Suppressor macrophage treated with lipopolysaccharide for 4 hours (primary cell): Measurements from ENCODE around the gene NUB1.

ENCODE experiments used
- DNase-seq: peaks from one replicate; pipeline ENCODE4 v3.0.0-alpha.2; 2020

Gene NUB1

DNA sequence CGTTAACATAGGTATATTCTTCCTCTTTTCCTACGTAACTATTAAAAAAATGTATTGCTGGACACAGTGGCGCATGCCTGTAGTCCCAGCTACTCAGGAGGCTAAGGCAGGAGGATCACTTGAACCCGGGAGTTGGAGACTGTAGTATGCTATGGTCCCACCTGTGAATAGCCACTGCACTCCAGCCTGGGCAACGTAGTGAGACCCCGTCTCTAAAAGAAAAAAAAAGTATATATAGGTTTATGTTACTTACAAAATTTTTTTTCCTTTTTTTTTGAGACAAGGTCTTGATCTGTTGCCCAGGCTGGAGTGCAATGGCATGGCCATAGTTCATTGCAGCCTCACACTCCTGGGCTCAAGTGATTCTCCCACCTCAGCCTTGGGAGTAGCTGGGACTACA, 5.6 kb downstream of the NUB1 start:
- DNase-seq = no peak

DNA sequence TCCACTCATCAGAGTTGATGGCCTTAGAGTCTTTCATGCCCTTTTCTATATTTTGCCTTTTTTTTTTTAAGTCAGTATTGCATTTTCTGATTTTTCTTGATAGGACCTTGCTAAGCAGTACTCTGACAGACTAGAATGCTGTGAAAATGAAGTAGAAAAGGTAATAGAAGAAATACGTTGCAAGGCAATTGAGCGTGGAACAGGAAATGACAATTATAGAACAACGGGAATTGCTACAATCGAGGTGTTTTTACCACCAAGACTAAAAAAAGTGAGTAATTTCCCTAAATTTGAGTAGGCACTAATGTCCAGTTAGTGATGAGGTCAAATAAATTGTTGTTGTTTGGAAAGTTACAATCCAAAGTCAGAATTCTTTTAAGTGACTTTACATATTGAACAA, 7.4 kb downstream of the NUB1 start:
- no peak for DNase-seq

DNA sequence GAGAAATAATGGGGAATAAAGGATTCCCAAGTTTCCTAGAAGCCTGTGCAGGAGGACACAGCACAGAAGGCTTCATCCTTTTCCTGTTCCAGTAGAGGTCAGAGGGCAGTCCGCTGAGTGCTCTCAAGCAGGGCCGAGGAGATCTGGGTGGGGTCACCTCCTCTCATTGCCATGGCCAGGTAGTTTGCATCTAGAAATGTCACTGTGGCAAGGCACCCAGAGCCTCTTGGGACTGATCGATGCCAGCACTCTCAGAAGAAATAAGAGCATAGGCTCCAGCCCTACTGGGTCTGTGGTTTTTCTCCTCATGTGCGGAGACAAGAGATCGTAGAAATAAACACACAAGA, 7.9 kb downstream of the NUB1 start:
- DNase-seq = no peak

DNA sequence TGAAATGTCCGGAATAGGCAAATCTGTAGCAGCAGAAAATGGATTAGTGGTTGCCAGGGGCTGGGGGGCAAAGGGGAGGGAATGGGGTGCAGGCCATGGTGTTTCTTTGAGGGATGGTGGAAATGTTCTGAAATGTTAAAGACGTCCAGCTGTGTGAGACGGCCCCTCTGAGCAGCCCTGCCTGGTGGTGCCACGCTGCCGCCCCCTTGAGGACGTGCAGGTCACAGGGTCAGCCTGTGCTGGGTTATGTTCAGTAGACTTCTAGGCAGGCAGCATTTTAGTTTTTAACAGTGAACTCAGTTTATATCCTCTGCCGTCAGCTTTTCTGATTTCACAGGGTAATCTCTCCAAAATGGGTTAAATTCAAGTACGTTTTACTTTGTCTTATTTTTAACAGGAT, 9.4 kb downstream of the NUB1 start:
- DNase-seq = peak; percentile 50

DNA sequence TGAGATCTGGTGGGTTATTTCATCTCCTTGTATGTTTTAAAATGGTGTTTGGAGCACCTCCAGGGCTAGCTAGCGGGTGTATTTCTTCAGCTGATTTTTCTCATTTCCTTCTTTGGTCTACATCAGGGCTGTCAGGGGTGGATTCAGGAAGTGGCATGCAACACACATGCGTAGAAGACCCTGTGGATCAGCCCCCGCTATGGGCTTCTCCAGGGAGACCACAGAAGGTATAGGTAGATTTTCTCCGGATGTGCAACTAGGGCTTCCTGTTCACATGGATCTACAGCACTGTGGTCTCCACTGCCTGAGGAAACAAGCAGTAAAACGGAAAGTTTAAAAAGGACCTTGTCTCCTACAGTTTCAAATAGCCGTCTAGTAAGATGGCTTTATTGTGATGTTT, 10.4 kb downstream of the NUB1 start:
- peak; percentile 62 for DNase-seq

DNA sequence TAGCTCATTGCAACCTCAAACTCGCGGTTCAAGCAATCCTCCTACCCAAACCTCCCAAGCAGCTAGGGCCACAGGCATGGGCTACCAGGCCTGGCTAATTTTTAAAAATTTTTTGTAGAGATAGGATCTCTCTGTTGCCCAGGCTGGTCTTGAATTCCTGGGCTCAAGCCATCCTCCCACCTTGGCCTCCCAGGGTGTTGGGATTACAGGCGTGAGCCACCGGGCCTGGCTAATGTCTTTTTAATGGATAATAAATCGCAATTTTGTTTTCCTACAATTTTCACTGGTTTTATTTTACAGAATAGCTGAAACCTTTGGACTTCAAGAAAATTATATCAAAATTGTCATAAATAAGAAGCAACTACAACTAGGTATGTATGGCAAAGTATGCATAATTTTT, 10.9 kb downstream of the NUB1 start:
- no peak for DNase-seq

DNA sequence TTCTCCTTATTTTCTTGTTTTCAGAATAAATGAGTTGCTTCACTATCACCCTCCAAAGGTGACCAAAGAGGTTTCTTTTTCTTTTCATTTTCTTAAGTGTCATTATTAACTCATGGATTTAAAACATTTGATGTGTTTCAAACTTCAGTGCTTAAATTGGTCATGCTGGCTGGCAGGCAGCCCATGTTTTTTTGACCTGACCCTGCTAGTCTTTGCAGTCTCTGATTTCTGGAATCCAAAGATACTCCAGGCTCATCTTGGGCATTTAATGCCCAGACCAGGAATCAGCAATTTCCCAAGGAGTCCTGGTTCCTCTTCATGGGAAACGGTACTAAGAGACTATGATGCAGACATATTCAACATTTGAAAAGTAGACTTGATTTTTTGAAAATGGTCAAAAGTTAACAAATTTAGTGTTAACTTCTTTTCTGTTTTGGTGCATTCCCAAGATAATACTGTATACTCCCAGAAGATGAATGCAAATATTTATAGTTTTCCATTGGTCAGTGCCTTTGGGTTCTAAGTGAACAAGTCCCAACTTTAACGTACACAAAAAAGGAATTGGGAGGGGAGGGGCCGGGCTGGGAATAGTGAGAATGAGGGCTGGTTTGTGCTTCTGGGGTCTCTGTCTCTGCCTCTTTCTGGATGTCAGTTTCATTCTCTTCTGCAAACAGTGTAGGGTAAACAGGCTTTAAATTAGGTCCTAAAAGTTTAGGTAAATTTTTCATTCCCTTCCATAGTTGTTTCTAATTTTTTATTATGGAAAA, 19.8 kb downstream of the NUB1 start:
- DNase-seq = no peak

DNA sequence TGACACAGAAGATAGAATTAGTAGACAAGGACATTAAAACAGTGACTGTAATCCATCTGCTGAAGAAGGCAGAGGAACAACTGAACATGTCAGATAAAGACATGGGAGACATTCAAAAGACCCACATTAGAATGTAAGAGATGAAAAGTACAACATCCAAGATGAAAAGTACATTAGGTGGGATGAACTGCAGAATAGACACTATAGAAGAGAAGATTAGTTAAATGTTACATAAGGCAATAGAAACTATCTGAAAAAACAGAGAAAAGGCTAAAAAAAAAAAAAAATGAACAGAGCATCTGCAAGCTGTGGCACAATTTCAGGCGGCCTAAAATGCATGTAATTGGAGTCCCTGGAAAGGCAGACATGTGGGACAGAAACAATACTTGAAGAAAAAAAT, 21.6 kb downstream of the NUB1 start:
- DNase-seq = no peak

DNA sequence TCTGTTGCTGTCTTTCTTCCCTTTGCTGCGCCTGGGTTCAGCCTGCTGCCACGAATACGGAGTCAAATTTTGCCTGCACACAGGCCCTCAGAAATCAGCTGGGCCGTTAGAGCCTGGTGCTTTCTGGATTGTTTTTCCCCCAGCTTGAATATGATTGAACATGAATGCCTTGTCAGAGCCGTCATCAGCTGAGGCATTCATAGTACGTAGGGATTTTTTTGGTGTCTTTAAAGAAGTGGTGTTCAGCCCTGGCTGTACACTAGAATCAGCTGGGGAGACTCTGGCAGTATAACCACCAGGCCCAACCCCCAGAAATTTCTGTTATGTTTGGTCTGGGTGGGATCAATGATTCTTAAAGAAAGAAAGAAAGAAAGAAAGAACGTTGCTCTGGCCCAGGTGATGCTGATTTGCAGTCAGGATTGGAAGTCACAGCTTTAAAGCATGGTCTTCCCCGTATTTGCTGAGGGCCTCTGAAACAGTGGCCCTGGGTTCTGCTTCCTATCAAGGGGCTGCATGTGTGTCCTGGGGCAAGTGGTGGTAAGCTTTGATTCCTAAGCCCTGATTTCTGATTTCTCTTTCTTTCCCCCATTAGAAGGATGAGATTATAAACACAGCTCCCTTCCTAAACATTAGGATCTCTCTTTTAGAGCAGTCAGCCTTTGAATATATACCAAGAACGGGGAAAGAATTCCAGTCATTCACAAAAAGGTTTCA, 24.7 kb downstream of the NUB1 start:
- no peak for DNase-seq

DNA sequence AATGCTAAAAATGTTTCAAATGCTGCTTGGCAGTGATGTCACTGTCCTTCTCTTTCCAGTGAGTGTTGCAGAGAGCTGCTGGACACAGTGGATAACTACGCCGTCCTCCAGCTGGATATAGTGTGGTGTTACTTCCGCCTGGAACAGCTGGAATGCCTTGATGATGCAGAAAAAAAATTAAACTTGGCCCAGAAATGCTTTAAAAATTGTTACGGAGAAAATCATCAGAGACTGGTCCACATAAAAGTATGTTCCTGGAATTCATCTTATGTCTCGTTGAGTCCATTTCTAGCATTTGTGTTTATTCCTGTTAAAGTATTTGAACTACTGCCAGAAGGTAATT, 25.2 kb downstream of the NUB1 start:
- DNase-seq = no peak

DNA sequence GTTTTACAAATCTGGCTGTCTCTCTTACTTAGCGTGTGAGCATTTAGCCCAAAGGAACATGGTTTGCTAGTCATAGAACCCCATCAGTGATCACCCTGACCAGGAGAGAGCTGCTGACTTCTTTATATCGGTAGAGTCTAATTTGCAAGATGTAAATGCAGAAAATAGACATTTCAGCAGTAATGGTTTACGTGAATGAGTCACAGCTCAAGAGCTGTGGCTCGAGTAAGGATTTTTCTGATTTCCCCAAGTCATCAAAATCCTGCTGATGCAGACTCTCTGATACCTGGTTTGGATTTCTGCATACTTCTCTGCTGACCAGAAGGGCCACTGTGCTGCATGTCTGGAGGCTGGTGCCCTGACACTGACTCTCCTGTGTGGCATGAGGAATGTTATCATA, 25.7 kb downstream of the NUB1 start:
- DNase-seq = no peak

DNA sequence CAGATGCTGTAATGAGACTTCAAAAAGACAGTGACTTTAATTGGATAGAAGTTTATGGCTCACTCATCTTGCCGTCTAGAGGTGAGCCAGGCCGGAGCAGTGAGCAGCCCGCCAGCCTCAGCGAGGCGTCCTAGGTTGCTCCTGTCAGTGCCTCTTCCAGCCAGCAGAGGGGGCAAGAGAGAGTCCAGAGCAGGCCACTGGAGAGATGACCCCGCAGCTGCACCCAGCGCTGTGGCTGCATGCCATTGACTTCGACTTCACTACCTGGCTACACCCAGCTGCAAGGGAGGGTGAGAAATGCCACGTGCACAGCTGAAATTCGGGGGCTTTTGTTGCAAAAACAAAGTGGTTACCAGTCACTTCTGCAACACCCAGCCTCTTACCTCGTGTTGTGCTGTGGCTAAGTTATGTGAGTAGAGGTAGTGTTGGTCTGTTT, 26.5 kb downstream of the NUB1 start:
- DNase-seq = peak; percentile 84

DNA sequence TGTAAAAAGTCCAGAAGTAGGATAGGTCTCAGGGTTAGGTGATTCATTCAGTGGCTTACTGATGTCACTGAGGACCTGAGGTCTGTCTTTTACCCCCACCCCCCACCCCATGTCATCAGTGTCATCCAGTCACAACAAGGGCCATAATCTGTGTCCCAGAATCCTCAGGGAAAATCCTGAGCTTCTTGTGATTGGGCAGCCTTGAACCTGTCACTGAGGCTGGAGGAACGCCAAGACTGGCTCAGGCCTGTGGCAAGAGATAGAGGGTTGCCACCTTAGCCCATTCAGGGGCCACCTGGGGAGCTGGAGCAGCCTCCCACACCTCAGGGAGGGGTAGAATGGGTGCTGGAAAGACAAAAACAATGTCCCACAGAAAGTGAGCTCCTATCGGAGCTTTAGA, 29.7 kb downstream of the NUB1 start:
- DNase-seq = no peak

DNA sequence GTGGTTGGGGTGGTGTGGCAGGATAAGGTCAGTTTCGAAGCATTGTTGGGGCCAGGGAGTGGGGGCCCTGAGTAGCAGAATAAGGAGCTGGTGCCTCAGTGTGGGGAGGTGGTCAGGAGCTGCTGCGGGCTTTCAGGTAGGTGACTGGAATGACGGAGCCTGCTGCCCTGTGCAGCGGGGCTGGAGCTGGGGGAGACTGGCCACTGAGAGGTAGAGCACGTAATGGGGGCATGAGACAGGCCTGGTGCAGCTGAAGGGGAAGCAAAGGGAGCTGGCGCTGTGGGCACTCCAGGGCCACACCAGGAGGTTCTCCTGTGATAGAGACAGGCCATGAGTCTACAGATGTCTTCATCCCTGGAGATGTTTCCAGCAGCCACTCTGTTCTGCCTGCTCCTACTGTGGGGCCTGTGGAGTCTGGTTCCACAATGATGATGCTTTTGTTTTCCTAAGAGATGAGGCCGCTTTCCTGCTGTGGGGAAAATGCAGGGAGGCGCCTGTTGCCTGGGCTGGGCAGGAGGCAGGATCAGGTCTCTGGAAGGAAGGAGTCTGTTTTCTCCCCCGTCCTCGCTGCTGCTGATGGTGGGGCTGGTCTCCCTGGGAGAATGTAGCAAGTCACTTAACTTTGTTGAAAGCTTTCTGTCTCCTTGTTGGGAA, 31.1 kb downstream of the NUB1 start:
- no peak for DNase-seq

DNA sequence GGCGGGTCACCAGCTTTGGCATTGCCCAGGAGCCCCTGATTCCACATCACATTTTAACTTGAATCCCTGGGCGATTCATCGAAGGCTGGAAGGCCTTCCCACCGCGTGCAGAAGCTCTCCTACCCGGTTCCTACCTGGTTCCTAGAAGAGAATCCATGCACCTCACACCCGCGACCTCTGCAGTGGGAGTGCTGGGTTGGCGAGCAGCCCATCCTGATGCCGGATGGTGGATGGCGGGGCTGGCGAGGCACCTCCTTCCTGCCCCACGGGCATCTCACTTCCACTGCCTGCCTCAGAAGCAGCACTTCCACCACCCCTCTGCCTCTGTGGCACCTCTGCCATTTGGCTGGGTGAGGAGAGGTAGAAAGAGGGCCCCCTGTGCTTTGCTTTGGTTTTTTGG, 32.0 kb downstream of the NUB1 start:
- no peak for DNase-seq

DNA sequence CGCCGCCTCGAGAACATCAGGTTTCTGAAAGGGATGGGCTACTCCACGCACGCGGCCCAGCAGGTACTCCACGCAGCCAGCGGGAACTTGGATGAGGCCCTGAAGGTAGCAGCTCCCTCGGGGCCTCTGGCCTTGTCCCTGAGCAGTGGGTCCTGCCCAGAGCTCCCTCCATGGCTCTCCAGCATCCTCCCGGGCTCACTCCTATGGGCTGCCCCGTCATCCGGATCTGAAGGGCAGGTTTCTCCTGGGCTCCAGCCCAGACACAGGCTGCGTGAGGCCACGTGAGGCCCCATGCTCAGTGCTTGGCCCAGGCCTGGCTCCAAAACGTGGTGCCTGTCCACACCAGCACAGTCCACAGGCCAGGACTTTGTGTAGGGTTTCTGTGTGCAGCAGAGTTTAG, 32.5 kb downstream of the NUB1 start:
- no peak for DNase-seq

DNA sequence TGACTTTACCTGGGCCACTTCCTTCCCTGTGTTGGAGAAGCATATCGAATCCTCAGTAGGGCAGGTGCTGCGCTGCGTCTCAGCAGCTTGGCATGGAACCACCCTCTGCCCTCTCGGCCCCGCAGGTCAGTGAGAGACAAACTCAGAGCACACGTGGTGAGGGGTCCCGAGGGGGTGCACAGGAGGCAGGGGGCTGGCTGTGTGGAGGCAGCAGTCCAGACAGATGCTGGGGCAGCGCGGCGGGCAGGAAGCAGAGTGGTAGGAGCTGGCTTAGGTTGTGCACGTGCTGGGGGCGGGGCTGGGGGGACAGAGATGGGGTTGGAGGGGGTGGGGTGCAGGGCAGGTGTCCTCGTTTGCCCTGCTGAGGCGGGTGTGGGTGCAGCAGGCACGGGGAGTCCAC, 33.1 kb downstream of the NUB1 start:
- no peak for DNase-seq

DNA sequence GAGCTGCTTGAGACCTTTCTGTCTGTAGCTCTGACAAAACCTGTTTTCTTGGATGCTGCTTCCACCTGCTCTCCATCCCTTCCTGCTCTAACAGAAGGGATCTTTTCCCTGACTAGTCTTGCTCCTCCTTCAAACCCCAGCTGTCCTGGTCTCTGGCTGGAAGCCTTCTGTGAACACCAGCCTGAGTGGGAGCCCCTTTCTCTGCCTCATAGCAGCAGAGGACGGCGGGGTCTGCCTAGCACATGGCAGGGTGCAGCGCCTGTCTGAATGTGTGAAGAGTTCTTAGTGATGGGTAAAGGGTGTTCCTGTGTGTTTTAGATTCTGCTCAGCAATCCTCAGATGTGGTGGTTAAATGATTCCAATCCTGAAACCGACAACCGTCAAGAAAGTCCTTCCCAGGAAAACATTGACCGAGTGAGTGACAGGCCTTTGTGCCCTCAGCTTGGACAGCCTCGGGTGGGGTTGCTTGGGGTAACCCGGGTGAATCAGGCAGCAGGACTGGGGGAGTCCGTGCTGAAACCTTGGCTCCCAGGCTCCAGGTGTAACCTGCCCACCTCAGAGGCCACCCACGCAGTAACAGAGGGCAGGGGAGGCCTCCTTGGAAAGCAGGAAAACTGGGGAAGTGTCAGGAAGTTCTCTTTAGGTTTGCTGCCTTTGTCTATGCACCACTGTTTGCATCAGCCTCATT, 34.1 kb downstream of the NUB1 start:
- DNase-seq = no peak

DNA sequence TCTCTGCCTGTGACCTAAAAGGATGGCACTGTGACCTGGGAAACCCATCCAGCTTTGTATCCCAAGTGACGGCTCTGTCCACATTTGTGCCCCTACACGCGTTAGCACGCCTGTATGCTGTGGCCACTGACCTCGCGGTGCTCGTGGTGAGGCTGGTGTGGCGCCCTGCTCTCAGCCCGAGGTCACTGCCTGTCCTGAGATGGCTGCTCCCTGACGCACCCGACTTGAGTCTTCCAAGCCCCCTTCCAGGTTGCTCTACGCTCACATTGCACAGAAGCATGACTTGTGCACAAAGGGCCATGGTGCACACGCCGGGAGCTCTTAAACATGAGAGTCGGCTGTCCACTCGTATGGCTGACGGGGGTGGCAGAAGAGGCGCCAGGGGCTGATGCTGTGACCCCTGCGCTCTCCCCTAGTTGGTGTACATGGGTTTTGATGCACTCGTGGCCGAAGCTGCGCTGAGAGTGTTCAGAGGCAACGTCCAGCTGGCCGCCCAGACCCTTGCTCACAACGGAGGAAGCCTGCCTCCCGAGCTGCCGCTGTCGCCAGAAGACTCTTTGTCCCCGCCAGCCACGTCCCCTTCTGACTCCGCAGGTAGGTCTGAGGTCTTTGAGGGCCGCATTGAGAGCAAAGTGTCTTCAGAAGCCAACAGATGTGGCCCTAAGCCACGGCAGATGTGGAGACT, 34.7 kb downstream of the NUB1 start:
- DNase-seq = no peak

DNA sequence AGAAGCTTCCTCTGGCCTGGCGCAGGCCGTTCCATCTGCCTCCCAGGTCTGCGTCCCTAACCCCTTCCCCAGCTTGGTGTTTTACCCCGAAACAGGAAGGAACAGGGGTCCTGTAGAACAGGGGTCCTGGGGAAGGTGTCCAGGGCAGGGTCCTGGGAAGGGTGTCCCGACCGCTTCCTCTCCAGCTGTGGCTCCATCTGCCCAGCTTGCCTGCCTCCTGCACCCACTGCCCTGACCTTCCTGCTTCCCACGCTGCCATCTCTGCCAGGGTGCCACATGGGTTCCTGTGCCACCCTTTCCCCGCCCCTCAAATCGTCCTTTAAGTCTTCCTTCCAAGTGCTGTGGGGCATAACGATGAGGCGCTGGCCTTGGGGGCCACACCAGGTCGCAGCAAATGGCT, 35.8 kb downstream of the NUB1 start:
- DNase-seq = no peak

DNA sequence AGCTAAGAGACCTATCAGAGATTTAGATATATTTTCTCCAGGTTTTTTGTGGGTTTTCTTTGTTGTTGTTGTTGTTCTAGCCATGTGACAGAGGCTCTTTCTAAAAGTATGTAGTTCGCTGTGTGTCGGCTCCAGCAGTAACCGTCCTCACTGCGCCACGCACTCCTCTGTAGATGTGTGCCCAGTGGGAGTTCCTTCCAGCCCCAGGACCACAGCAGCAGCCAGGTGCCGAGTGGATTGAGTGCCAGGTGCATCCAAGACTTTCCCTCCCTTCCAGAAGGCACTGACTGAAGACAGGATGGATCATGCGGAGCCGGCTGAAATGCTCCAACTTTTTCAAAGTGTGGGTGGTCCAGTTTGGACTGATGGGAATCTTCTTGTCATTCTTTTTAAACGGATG, 36.4 kb downstream of the NUB1 start:
- no peak for DNase-seq

DNA sequence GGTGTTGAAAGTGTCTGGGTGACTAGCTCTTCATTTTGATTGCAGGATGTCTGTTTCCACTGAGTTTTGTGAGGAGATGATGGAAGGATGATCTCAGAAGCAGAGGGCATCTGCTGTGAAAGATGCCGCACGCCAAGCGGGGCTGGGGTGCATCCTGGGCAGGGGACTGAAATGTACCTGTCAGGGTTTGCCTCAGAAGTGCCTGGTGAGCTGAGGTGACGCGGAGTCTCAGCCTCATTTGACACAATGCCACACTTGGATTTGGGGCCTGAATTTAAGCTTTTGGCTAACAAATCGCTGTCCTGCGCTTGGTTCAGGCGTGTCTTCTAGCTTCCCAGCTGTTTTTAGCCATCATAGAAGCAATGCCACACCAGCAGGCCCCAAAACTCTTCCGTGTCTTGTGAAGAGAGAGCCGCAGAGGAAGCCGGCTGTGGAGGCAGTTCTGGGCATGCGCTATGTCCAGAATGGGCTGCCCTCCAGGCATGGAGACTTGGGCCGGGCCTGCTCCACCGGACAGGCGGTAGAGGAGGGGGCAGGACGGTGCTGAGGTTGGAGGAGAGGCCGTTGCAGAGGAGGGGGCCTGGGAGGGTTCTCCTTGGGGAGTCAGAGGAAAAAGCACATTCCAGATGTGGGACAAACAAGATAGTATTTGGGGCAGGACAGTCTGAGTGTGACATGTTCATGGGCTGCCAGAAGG, 37.0 kb downstream of the NUB1 start:
- DNase-seq = no peak

DNA sequence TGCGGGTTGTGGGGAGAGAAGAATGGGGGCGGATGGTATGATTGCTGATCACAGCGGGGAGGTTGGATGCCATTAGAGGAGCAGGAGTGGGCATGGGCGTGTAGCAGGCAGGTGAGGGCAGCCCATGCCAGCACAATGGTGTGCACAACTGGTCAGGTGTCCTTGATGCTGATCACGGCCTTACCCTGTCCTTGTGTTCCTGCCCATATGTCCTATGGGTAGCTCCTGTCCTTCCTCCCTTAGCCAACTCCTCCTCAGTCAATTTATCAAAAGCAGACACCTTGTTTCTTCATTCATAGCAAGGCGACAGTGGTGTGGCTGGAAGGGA, 37.5 kb downstream of the NUB1 start:
- DNase-seq = no peak
